HG03196 (cell line): ENCODE measurements around the gene CCDC82.

Experiments
- ATAC-seq: cut with Tn5 transposase; IDR thresholded peaks from one replicate; pipeline ENCODE4 v1.9.1; 2021; ENCODE audit not compliant: unreplicated experiment

The CCDC82 gene

DNA sequence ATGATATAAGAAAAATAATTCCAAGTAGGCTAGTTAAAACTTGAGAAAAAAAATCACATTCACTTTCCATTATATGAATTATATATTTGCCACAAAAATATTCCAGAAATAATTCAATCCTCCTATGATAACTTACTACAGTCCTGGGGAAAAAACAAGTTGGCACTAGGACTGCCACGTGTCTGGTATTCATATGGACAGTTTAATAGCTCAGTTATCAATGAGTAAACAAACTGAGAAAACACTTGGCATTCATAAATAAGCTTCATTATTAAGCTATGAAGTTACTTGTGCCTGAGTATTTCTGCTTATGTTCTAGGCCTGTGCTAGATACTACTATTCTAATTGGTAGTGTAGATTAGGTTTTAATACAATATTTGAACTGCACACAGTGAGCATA lies 24.2 kb downstream of the CCDC82 start:
- no peak for ATAC-seq

DNA sequence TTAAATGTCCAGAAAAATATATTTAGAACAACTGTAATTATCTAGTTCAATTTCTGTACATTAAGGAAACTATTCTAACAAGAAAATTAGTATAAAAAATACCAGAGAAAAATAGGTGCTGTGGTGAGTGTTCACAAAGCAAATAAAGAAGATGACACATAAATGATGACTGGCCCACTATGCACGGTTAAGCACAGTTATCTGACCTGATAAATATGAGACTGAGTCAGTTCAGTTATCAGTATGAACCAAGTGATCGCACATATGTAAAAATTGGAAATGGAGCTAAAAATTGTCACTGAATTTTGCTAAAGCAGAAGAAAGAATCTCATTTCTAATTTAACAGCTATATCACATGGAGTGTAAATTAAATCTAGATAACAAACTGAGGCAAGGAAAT lies 27.9 kb downstream of the CCDC82 start:
- ATAC-seq, result no peak

- no peak for ATAC-seq
Measured at GRCh38 chr11:96358321-96358720, 31.4 kb downstream of the CCDC82 start.

- ATAC-seq, result no peak
Measured at GRCh38 chr11:96357794-96358193, 31.9 kb downstream of the CCDC82 start.

- no peak for ATAC-seq
Measured at GRCh38 chr11:96356848-96357247, 32.9 kb downstream of the CCDC82 start.

DNA sequence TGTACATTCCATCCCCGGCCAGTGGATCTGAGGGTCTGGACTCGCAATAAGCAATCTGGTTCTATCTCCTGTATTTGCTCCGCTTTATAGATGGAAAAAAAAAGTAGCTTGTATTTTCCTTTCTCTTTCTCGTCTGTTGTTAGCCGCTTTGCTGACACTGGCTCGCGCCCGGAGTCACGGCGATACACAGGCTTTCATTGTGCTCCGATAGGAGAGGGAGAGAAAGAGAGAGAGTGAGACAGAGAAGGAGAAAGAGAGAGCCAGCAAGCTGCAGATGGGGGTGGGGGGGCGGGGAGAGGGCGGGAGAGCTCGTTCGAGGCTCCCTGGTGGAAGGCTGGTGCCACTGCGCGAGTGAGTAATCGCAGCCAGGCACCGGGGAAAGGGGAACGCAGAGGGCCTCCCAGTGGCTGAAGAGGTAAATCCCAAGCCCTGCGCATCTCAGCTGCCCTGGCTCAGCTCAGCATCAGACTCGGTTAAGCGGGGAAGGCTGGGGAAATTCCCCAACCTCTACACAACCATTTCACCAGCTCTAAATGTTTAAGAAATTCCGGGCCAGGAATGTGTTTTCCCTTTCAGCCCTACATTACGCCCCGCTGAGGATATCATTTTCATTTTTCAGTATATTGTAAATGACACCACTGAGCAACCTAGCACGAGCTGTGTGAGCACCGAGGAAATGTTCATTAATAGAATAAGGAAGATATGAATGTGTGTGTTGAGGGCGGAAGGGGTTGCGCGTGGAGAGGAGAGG lies 46.6 kb downstream of the CCDC82 start, which contains the start of gene MAML2:
Gene MAML2 (minus strand): TSS at position 235 of the 751 bp plus-strand sequence. CDS start 1,300 bp downstream, outside the sequence.
- ATAC-seq, result peak; percentile 81

DNA sequence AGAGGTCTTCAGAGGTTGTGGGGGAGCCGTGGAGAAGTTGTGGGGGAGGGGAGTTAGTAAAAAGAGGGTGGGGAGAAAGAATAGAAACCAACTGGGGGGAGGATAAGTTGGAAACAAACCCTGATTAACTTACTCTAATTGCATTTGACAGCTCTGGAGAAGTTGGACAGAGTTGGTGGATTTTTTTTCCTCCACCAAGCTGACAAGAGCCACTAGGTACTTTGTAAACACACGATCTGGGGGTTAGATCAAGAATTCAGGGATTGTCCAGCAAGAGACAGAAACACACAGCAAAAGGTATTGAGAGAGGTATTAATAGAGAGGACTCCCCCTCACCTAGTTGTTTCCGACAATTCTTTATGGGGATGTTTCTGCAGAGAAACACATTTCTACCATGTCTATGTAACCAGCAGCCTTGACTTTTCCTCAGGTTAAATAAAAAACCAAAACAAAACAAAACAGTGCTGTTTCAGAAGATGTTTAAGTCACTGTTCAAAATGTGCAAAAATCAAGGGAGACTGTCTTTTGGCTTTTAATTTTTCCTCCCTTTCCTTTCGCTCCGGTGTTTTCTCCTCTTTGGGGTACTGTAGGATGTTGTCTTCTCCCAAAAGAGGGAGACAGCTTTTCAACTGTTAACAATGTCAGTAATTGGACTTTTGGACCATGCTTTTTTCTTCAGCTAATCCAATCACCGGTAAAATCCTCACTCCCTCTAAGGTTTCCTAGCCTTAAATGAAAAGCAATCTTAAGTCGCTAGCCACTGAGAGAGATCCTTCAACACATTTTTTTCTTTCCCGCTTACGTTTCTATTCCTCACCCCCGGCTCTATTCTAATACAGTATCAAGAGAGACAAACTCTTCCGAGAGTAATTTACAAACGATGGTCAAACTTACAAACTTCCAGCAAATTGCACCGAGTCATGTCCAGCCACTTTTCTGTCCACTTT lies 47.4 kb downstream of the CCDC82 start:
- no peak for ATAC-seq

- peak; percentile 34 for ATAC-seq
Measured at GRCh38 chr11:96341211-96342013, 48.3 kb downstream of the CCDC82 start.

- no peak for ATAC-seq
Measured at GRCh38 chr11:96340555-96340885, 49.2 kb downstream of the CCDC82 start.

DNA sequence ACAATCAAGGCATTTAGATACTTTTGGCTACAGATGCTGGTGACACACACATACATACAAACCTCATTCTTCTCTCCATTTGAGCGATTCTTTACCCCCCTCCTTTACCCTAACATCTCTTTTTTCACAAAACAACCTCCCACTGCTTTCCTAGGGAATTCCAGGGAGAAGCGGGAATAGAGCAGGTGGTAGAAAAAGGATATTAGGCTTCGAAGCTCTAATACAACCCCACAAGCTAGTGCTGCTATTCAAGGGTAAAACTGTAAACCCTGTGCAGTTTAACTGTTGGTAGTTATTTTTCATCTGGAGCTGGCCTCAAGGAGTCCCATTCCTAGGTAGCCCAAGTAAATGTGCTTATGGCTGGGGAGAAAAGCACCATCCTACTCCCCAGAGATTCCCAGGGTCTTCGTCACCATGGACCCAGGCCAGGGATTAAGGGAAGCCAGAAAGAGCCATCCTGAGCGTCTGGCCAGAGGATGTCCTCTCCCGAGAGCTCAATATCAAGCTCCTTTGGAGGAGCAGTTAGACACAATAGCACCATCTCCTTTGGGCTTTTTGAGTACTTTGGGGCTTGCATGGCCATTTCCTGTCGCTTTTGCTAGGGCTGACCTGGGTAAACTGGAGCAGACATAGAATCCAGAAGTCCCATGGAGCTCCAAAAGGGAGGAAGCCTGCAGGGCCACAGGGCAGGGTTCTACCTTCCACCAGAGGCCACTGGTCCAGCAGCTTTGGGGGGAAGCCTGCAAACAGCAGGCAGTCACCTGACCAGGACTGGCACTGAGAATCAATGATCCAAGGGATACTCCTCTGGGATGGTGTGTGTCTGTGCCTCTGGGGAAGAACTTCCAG lies 49.8 kb downstream of the CCDC82 start:
- no peak for ATAC-seq

DNA sequence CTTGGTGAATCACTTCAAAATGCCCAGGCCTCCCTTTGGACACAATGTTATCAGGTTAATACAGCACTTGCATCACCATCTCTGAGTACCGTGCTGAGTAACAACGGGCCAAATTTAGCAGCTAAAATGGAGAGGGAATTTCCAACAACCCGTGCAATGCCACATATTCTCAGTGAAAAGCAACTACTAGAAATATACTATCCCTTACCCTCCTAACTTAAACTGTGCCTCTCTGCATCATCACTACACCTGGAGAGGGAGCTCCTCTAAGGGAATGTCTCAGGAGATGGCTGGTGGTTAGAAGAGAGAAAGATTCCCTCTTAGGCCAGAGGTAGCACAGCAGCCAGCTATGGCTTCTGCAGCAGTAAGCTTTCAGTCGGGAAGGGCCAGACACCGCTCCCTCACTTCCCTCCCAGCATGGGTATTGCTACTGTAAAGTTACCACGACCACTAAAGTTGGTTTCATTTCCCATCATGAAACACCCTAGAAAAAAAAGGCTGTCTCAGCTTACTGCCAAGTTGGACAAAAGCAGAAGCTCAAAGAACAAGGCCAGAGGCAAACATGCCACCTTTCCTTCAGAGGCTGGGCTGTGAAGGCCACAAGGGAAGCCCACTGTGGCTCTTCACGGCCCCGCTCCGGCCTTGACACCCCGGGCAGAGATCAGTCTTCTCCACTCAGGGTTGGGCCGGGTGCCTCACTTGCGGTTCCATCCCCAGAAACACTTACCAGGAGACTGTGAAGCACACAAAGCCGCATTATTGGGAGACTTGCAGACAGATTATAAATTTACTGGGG lies 50.6 kb downstream of the CCDC82 start:
- peak; percentile 42 for ATAC-seq

GRCh38 chr11:96337541-96338431 lies 51.9 kb downstream of the CCDC82 start:
- peak; percentile 23 for ATAC-seq

- ATAC-seq, result no peak
Measured at GRCh38 chr11:96335388-96335787, 54.3 kb downstream of the CCDC82 start.

DNA sequence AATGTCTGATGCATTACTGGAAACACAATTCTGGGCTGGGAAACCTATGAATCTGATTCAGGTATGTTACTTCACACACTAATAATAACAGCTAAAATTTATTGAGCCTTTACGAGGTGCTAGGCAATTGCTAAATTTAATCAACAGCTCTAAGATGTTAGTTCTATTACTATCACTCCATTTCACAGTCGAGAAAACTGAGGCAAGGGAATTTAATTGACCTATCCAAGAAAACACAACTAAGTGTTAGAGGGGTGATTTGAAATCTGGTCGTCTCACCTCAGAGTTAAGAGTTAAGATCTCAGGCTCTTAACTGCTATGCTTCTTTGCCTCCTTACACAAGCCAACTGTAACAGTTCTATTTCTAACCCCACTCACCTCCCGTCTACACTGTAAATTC lies 55.5 kb downstream of the CCDC82 start:
- ATAC-seq, result no peak

- ATAC-seq, result no peak
Measured at GRCh38 chr11:96333191-96333719, 56.5 kb downstream of the CCDC82 start.

- no peak for ATAC-seq
Measured at GRCh38 chr11:96332126-96332771, 57.5 kb downstream of the CCDC82 start.

DNA sequence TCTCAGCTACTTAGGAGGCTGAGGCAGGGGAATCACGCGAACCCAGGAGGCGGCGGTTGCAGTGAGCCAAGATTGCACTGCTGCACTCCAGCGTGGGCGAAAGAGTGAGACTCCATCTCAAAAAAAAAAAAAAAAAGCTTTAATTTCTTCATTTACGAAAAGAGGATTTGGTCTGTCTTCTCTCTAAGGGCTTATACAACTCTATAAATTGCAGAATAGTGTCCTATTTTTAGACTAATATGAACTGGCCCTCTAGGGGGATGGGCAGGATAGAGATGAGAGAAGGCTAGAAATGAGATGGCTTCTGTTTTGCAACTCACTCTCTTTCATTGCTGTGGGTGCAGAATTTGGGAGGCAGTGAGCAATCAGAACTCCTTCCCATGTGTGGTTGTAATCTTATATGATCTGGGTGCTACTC lies 58.0 kb downstream of the CCDC82 start:
- ATAC-seq, result no peak

DNA sequence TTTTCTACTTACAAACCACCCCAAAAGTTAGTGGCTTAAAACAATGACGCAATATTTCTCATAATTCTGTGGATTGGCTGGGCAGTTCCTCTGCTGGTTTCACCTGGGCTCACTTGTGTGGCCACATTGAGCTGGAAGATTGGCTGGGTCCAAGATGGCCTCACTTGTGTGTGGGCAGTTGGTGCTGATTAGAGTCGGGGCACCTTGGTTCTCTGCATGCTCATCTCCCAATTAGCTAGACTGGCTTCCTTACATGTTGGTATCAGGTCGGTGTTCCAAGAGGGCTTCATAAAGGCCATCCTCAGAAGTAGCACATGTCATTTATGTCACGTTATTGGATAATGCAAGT lies 59.2 kb downstream of the CCDC82 start:
- ATAC-seq, result no peak
